ENCODE measurements around the gene PURA.

PURA gene

DNA sequence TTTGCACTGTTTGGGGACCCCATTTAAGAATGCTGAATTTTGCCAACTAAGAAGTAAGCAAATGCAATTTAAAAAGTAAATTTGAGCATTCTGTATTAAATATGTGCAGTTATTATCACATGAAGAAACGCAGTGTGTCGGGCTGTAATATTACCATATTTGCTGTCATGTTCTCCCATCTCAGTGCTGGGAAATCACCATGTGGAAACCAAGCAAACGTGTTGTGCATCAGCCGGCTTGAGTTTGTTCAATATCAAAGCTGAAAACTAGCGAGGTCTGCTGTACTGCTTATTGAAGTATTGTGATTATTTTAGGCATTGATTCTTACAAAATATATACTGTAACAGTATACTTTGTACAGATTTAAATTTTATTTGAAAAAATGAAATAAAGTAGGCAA lies 14.5 kb downstream of the PURA start:
- Histone ChIP-seq H3K79me2 (ENCODE audit: low read length) (0 out of 2 replicates have a peak, but pooled peaks cover 2% of the 10 kb centered on the region), H2AFZ (ENCODE audit: low read depth, low read length) (no peak overlapping the region), H3K27me3 (ENCODE audit: low read depth, low read length) (peaks cover 6% of the 10 kb centered on the region; the same call in 1 of the 2 replicates), H3K36me3 (replicated peaks; ENCODE audit: low read depth, low read length) (no peaks in the 10 kb centered on the region), H3K27ac (ENCODE audit: low read length) (no peak overlapping the region), H4K20me1 (ENCODE audit: insufficient read depth, low read length) (peaks cover 6% of the 10 kb centered on the region), H3K4me1 (ENCODE audit: low read length) (peaks cover 15% of the 10 kb centered on the region), H3K9ac (ENCODE audit: low read length) (no peak overlapping the region), H3K4me3 (ENCODE audit: low read length) (no peak overlapping the region), H3K9me3 (ENCODE audit: insufficient read depth, low read length) (no peaks in the 10 kb centered on the region), H3K4me2 (ENCODE audit: low read length) (no peak overlapping the region)
- TF ChIP-seq, protein P1, sequence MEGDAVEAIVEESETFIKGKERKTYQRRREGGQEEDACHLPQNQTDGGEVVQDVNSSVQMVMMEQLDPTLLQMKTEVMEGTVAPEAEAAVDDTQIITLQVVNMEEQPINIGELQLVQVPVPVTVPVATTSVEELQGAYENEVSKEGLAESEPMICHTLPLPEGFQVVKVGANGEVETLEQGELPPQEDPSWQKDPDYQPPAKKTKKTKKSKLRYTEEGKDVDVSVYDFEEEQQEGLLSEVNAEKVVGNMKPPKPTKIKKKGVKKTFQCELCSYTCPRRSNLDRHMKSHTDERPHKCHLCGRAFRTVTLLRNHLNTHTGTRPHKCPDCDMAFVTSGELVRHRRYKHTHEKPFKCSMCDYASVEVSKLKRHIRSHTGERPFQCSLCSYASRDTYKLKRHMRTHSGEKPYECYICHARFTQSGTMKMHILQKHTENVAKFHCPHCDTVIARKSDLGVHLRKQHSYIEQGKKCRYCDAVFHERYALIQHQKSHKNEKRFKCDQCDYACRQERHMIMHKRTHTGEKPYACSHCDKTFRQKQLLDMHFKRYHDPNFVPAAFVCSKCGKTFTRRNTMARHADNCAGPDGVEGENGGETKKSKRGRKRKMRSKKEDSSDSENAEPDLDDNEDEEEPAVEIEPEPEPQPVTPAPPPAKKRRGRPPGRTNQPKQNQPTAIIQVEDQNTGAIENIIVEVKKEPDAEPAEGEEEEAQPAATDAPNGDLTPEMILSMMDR (IDR thresholded peaks at IDR 0.05; ENCODE audit: low read depth, low read length): no peak
- TF ChIP-seq EZH2phosphoT487 (IDR thresholded peaks at IDR 0.05; ENCODE audit: low read depth): no peak

- H2AFZ ChIP-seq (ENCODE audit: low read depth, low read length): no peak overlapping the region
Observed at GRCh38 chr5:140130949-140131733, 17.2 kb downstream of the PURA start.

DNA sequence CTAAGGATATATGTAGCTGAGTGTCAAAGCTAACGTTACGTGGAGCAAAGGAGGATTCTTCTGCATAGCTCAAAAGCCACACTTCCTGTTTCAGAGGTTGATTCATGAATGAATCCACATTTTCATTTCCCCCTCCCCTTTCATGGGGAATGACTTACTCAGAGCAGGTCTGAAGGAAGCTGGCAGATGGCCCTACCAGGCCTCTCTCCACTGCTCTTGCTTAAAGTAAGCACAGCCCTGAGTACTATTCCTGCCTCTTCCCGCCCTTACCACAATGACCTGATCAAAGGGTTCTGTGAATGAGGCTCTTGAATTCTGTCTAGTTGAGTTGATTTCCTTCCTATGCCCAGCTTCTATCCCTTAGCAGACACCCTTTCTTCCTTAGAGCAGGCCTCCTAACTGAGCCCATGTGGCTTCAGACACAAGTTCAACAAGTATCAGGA lies 18.1 kb downstream of the PURA start:
- H2AFZ ChIP-seq (ENCODE audit: low read depth, low read length): no peak overlapping the region
- H4K20me1 ChIP-seq (ENCODE audit: insufficient read depth, low read length): peaks cover 8% of the 10 kb centered on the region
- no peak overlapping the region for H3K4me3 ChIP-seq (ENCODE audit: low read length)
- no peaks in the 10 kb centered on the region for H3K36me3 ChIP-seq (replicated peaks; ENCODE audit: low read depth, low read length)
- TF ChIP-seq, protein P1 (IDR thresholded peaks at IDR 0.05; ENCODE audit: low read depth, low read length): no peak
- no peak for TF ChIP-seq EZH2phosphoT487 (IDR thresholded peaks at IDR 0.05; ENCODE audit: low read depth)
- H3K27ac ChIP-seq (ENCODE audit: low read length): no peak overlapping the region
- peak overlapping the region; percentile 32 for H3K4me2 ChIP-seq (ENCODE audit: low read length)
- peaks cover 15% of the 10 kb centered on the region for H3K4me1 ChIP-seq (ENCODE audit: low read length)
- H3K79me2 ChIP-seq (ENCODE audit: low read length): 0 out of 2 replicates have a peak, but pooled peaks cover under 1% of the 10 kb centered on the region
- no peaks in the 10 kb centered on the region for H3K9me3 ChIP-seq (ENCODE audit: insufficient read depth, low read length)
- H3K9ac ChIP-seq (ENCODE audit: low read length): no peak overlapping the region
- peaks cover 6% of the 10 kb centered on the region; the same call in 1 of the 2 replicates for H3K27me3 ChIP-seq (ENCODE audit: low read depth, low read length)

More at GRCh38 chr5:140130949-140131733, 17.2 kb downstream of the PURA start:
- H3K79me2 ChIP-seq (ENCODE audit: low read length): 0 out of 2 replicates have a peak, but pooled peaks cover 2% of the 10 kb centered on the region
- peaks cover 15% of the 10 kb centered on the region for H3K4me1 ChIP-seq (ENCODE audit: low read length)
- no peak overlapping the region for H3K9ac ChIP-seq (ENCODE audit: low read length)
- no peak overlapping the region for H3K27ac ChIP-seq (ENCODE audit: low read length)
- H3K27me3 ChIP-seq (ENCODE audit: low read depth, low read length): peaks cover 6% of the 10 kb centered on the region; the same call in 1 of the 2 replicates
- H3K4me2 ChIP-seq (ENCODE audit: low read length): no peak overlapping the region; the same call in 1 of the 2 replicates
- H3K36me3 ChIP-seq (replicated peaks; ENCODE audit: low read depth, low read length): no peaks in the 10 kb centered on the region
- H3K4me3 ChIP-seq (ENCODE audit: low read length): no peak overlapping the region
- H4K20me1 ChIP-seq (ENCODE audit: insufficient read depth, low read length): peaks cover 8% of the 10 kb centered on the region
- no peaks in the 10 kb centered on the region for H3K9me3 ChIP-seq (ENCODE audit: insufficient read depth, low read length)
- TF ChIP-seq, protein P1 (IDR thresholded peaks at IDR 0.05; ENCODE audit: low read depth, low read length): no peak
- TF ChIP-seq EZH2phosphoT487 (IDR thresholded peaks at IDR 0.05; ENCODE audit: low read depth): no peak

GRCh38 chr5:140133514-140134167 lies 19.7 kb downstream of the PURA start:
- Histone ChIP-seq H3K27ac (ENCODE audit: low read length) (no peak overlapping the region), H3K4me1 (ENCODE audit: low read length) (peaks cover 15% of the 10 kb centered on the region)

More at GRCh38 chr5:140133514-140134167, 19.7 kb downstream of the PURA start:
- Histone ChIP-seq H3K36me3 (replicated peaks; ENCODE audit: low read depth, low read length) (no peaks in the 10 kb centered on the region), H3K9ac (ENCODE audit: low read length) (no peak overlapping the region), H3K79me2 (ENCODE audit: low read length) (no peaks in the 10 kb centered on the region), H3K9me3 (ENCODE audit: insufficient read depth, low read length) (no peaks in the 10 kb centered on the region), H3K4me3 (ENCODE audit: low read length) (no peak overlapping the region), H4K20me1 (ENCODE audit: insufficient read depth, low read length) (peaks cover 8% of the 10 kb centered on the region), H3K27me3 (ENCODE audit: low read depth, low read length) (peaks cover 6% of the 10 kb centered on the region; the same call in 1 of the 2 replicates), H3K4me2 (ENCODE audit: low read length) (no peak overlapping the region), H2AFZ (ENCODE audit: low read depth, low read length) (no peak overlapping the region)
- no peak for TF ChIP-seq EZH2phosphoT487 (IDR thresholded peaks at IDR 0.05; ENCODE audit: low read depth)
- TF ChIP-seq, protein P1 (IDR thresholded peaks at IDR 0.05; ENCODE audit: low read depth, low read length): no peak

All from OCI-LY3 (cell line).